Stomach smooth muscle (tissue), 2 donors: ENCODE measurements around the gene P2RY12.

Experiments used
- H3K27ac ChIP-seq: one replicate; pipeline ENCODE4 v1.7.0; 2013; ENCODE audit warnings: mild to moderate bottlenecking, low read length, inconsistent platforms
- H3K27me3 ChIP-seq, 2 donors: one replicate each; pipeline ENCODE4 v1.7.0; 2013; ENCODE audit warnings: low read length in 2 of 2; ENCODE audit not compliant: insufficient read depth in 2 of 2, control insufficient read depth in 1 of 2
- H3K36me3 ChIP-seq, 2 donors: one replicate each; pipeline ENCODE4 v1.7.0; 2013; ENCODE audit warnings: low read length in 2 of 2; ENCODE audit not compliant: control insufficient read depth in 2 of 2, insufficient read depth in 2 of 2
- H3K4me1 ChIP-seq: one replicate; pipeline ENCODE4 v1.7.0; 2013; ENCODE audit warnings: low read length; ENCODE audit not compliant: control insufficient read depth, insufficient read depth
- H3K4me3 ChIP-seq, 2 donors: one replicate each; pipeline ENCODE4 v1.7.0; 2013; ENCODE audit warnings: low read length in 2 of 2
- H3K9ac ChIP-seq, 2 donors: one replicate each; pipeline ENCODE4 v1.7.0; 2013; ENCODE audit warnings: low read length in 2 of 2, mild to moderate bottlenecking in 1 of 2
- H3K9me3 ChIP-seq, 2 donors: one replicate each; pipeline ENCODE4 v1.7.0; 2013; ENCODE audit warnings: low read length in 2 of 2; ENCODE audit not compliant: control insufficient read depth in 2 of 2
- donor health status: healthy.
- donor health status: Pancreatic carcinoma.

P2RY12 gene

GRCh38 chr3:151372063-151372820 lies 12.3 kb downstream of the P2RY12 start:
- H3K4me1 ChIP-seq, result no peaks in the 10 kb centered on the region
- no peaks in the 10 kb centered on the region for H3K36me3 ChIP-seq
- no peak overlapping the region for H3K27ac ChIP-seq
- no peak overlapping the region for H3K9ac ChIP-seq
- no peak overlapping the region for H3K4me3 ChIP-seq
- no peaks in the 10 kb centered on the region for H3K9me3 ChIP-seq
- no peaks in the 10 kb centered on the region for H3K27me3 ChIP-seq

GRCh38 chr3:151371526-151371925 lies 13.0 kb downstream of the P2RY12 start:
- Histone ChIP-seq H3K27me3 (no peaks in the 10 kb centered on the region), H3K9me3 (no peaks in the 10 kb centered on the region), H3K4me1 (no peaks in the 10 kb centered on the region), H3K36me3 (no peaks in the 10 kb centered on the region), H3K4me3 (no peak overlapping the region), H3K9ac (no peak overlapping the region), H3K27ac (no peak overlapping the region)

- Histone ChIP-seq H3K9me3 (no peaks in the 10 kb centered on the region), H3K9ac (no peak overlapping the region), H3K36me3 (no peaks in the 10 kb centered on the region), H3K4me3 (no peak overlapping the region), H3K4me1 (no peaks in the 10 kb centered on the region), H3K27me3 (no peaks in the 10 kb centered on the region), H3K27ac (no peak overlapping the region)
Observed at GRCh38 chr3:151367448-151367847, 17.1 kb downstream of the P2RY12 start.

GRCh38 chr3:151366993-151367392 lies 17.6 kb downstream of the P2RY12 start:
- H3K27me3 ChIP-seq, result no peaks in the 10 kb centered on the region
- H3K9me3 ChIP-seq, result no peaks in the 10 kb centered on the region
- no peaks in the 10 kb centered on the region for H3K36me3 ChIP-seq
- H3K4me3 ChIP-seq, result no peak overlapping the region
- no peaks in the 10 kb centered on the region for H3K4me1 ChIP-seq
- no peak overlapping the region for H3K9ac ChIP-seq
- H3K27ac ChIP-seq, result no peak overlapping the region

GRCh38 chr3:151362751-151363174 lies 21.8 kb downstream of the P2RY12 start:
- H3K27me3 ChIP-seq, result no peaks in the 10 kb centered on the region
- H3K27ac ChIP-seq, result no peak overlapping the region
- no peaks in the 10 kb centered on the region for H3K4me1 ChIP-seq
- H3K9ac ChIP-seq, result no peak overlapping the region
- H3K9me3 ChIP-seq, result no peaks in the 10 kb centered on the region
- H3K4me3 ChIP-seq, result no peak overlapping the region
- no peaks in the 10 kb centered on the region for H3K36me3 ChIP-seq

GRCh38 chr3:151357463-151357850 lies 27.1 kb downstream of the P2RY12 start:
- Histone ChIP-seq H3K9ac (no peak overlapping the region), H3K27me3 (no peaks in the 10 kb centered on the region), H3K36me3 (no peaks in the 10 kb centered on the region), H3K27ac (no peak overlapping the region), H3K4me1 (no peaks in the 10 kb centered on the region), H3K9me3 (no peaks in the 10 kb centered on the region), H3K4me3 (no peak overlapping the region)

- H3K4me3 ChIP-seq, result no peak overlapping the region
- no peaks in the 10 kb centered on the region for H3K9me3 ChIP-seq
- no peaks in the 10 kb centered on the region for H3K36me3 ChIP-seq
- no peak overlapping the region for H3K9ac ChIP-seq
- no peaks in the 10 kb centered on the region for H3K4me1 ChIP-seq
- no peak overlapping the region for H3K27ac ChIP-seq
- no peaks in the 10 kb centered on the region for H3K27me3 ChIP-seq
Observed at GRCh38 chr3:151356794-151357462, 27.6 kb downstream of the P2RY12 start.

- Histone ChIP-seq H3K4me1 (no peaks in the 10 kb centered on the region), H3K27me3 (no peaks in the 10 kb centered on the region), H3K27ac (no peak overlapping the region), H3K36me3 (no peaks in the 10 kb centered on the region), H3K4me3 (no peak overlapping the region), H3K9ac (no peak overlapping the region), H3K9me3 (no peaks in the 10 kb centered on the region)
Observed at GRCh38 chr3:151351648-151352047, 32.9 kb downstream of the P2RY12 start.

GRCh38 chr3:151351219-151351618 lies 33.3 kb downstream of the P2RY12 start:
- H3K27me3 ChIP-seq, result no peaks in the 10 kb centered on the region
- no peaks in the 10 kb centered on the region for H3K9me3 ChIP-seq
- H3K4me3 ChIP-seq, result no peak overlapping the region
- H3K4me1 ChIP-seq, result no peaks in the 10 kb centered on the region
- H3K9ac ChIP-seq, result no peak overlapping the region
- no peak overlapping the region for H3K27ac ChIP-seq
- no peaks in the 10 kb centered on the region for H3K36me3 ChIP-seq

- H3K9ac ChIP-seq, result no peak overlapping the region
- no peaks in the 10 kb centered on the region for H3K36me3 ChIP-seq
- no peaks in the 10 kb centered on the region for H3K27me3 ChIP-seq
- H3K4me1 ChIP-seq, result no peaks in the 10 kb centered on the region
- H3K9me3 ChIP-seq, result no peaks in the 10 kb centered on the region
- H3K4me3 ChIP-seq, result no peak overlapping the region
- H3K27ac ChIP-seq, result no peak overlapping the region
Observed at GRCh38 chr3:151350656-151351055, 33.9 kb downstream of the P2RY12 start.

- Histone ChIP-seq H3K9ac (no peak overlapping the region), H3K27me3 (no peaks in the 10 kb centered on the region), H3K4me1 (no peaks in the 10 kb centered on the region), H3K27ac (no peak overlapping the region), H3K36me3 (no peaks in the 10 kb centered on the region), H3K4me3 (no peak overlapping the region), H3K9me3 (no peaks in the 10 kb centered on the region)
Observed at GRCh38 chr3:151347432-151347831, 37.1 kb downstream of the P2RY12 start.
